GM10248 (cell line): ENCODE data around the gene THOC3.
"Not testable (repeated sequence)": the region's sequence is repeated elsewhere in the genome, so short reads cannot be mapped to it uniquely, and the experiment has no call there.

ENCODE experiments used
- CTCF ChIA-PET: fragments of 300-600 bp; sonication (Branson Sonifier 250); formaldehyde crosslinking; extraction: SDS; loops from one replicate; lab custom pipeline; 2021; ENCODE audit warnings: antibody characterized with exemption; lab: Yijun Ruan, JAX
- POLR2A ChIA-PET: fragments of 350-650 bp; sonication (Branson Sonifier 250); formaldehyde crosslinking; extraction: SDS; loops from one replicate; lab custom pipeline; 2020; ENCODE audit warnings: antibody characterized with exemption; lab: Yijun Ruan, JAX
- DNase-seq: peaks from one replicate; pipeline ENCODE4 v3.0.0; 2012; ENCODE audit errors: extremely low spot score
- CTCF ChIP-seq: IDR thresholded peaks from 2 replicates; pipeline ENCODE4 v1.5.1; 2012; ENCODE audit warnings: mild to moderate bottlenecking, low read depth; ENCODE audit errors: extremely low read depth, missing control alignments, control extremely low read depth

The THOC3 gene

DNA sequence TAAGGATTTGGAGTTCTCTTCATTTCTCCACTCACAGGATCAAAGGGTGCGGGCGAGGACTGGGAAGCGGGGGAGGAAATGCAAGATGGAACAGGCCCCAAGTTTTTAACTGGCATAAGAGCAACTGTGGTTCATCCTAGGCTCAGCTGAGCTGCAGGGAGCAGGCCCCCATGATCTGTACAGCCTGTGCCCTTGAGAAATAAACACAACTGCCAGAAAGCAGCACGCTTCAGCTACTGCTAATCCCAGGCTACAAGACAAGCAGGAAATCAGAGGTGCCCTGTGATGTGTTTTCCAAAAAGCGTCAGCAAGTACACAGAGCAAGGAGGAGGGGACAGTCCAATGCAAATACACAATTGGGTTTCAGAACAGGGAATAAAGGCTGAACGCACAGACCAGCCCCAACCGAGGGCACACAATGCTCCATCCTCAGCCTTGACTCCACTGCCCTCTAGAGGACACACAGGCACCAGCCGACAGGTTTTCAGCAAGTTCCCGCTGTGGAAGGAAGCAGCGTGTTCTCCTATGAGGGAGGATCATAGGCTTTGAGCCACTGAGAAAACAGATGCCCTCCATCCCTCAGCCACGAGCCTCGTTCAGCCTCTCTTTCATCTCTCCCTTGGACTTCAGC, 16.7 kb downstream of the THOC3 start:
- POLR2A ChIA-PET, CTCF ChIA-PET, DNase-seq: not testable (repeated sequence)

GRCh38 chr5:175948329-175949108, 19.6 kb downstream of the THOC3 start:
- DNase-seq, CTCF ChIA-PET, POLR2A ChIA-PET: not testable (repeated sequence)

- POLR2A ChIA-PET, CTCF ChIA-PET, DNase-seq: not testable (repeated sequence)
These were observed 24.9 kb downstream of the THOC3 start for GRCh38 chr5:175943253-175943652.

- CTCF ChIA-PET, DNase-seq, POLR2A ChIA-PET: not testable (repeated sequence)
These were observed 27.5 kb downstream of the THOC3 start for GRCh38 chr5:175940632-175941031.

- POLR2A ChIA-PET, CTCF ChIA-PET, DNase-seq: not testable (repeated sequence)
These were observed 29.6 kb downstream of the THOC3 start for GRCh38 chr5:175938489-175938888.

- POLR2A ChIA-PET: not testable (repeated sequence)
These were observed 39.4 kb downstream of the THOC3 start for GRCh38 chr5:175928752-175929151.

GRCh38 chr5:175925106-175925505, 43.0 kb downstream of the THOC3 start:
- CTCF ChIA-PET, DNase-seq, POLR2A ChIA-PET: not testable (repeated sequence)

More at GRCh38 chr5:175928752-175929151, 39.4 kb downstream of the THOC3 start:
- CTCF ChIA-PET, DNase-seq: not testable (repeated sequence)

- DNase-seq: no peak
- TF ChIP-seq CTCF: no peak
- ChIA-PET POLR2A (no interaction called here), CTCF (no interaction called here)
These were observed 45.8 kb downstream of the THOC3 start for GRCh38 chr5:175922192-175922885.

DNA sequence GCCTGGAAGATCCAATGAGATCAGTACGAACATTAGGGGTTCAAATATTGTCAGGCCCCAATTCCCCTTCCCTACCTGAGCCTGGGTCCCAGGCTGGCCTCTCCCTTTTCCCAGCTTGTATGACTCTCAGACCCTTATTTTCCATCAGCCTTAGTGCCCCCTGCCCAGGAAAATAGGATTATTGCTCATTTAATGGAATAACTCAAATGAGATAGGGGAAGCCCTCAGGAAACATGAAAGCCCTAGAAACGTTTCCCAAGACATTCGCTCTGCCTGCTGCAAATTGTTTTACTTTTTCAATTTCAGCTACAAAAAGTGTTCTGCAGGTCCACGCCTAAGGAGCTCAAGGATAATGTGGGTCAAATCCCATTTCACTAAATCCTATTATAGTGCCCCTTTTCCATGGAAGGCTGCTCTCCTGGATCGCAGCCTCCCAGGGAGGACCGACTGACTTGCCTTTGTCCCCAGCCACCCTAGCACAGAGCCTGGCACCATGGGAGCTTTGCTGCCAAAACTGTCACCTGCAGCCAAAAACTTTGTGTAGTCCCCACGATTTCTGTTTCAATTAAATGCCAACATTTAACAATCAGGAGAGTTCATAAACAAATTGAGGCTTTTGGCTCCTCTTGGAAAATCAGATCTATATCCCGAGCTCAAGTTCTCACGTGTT, 46.9 kb downstream of the THOC3 start:
- no peak for DNase-seq
- CTCF ChIA-PET: no interaction called here
- TF ChIP-seq CTCF: no peak
- POLR2A ChIA-PET: no interaction called here

- no peak for TF ChIP-seq CTCF
- POLR2A ChIA-PET: no interaction called here
- CTCF ChIA-PET: interaction anchor here (1.0 kb wide), 1 partner anchor 72 kb away, joined by 3 read pairs; no protein-coding TSS in a partner anchor
- no peak for DNase-seq
These were observed 47.8 kb downstream of the THOC3 start for GRCh38 chr5:175920231-175920811.

DNA sequence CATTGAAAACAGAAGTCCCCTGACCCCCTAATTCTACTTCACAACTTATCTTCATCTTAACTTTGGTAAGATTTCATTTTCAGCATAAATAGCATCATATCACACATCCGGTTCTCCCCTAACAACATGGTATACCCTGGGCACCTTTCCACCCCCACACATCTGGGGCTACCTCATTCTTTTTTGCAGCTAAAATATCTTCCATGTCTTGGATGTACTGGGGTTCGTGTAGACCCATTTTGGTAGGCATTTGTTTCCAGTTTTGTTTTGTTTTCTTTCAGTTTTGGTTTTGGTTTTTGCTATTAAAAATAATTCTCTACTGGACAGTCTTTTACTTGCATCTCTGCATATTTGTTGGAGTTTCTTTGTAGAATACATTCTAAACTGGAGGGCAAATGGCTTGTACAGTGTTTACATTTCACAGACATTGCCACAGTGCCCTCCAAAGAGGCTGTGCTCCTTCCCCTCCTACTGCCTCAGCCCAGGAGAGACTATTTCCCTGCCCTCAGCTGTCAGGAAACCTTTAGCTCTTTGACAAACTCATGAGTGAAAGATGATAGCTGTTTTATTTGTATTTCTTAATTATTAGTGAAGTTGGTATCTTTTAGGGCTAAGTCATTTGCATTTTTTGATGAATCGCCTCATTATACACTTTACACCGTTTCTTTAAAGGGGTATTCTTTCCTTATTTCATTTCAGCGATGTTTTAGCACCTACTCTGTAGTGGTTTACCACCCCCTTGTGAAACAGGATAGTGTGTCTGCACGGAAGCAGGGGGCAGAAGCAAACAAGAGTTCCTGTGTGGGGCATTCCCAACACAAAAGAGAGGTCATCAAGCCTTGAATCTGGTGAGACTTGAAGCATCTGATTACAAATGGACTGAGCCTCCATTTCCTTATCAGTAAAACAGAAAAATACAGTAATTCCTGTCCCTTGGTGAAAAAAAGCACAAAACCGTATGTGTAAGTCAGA, 52.8 kb downstream of the THOC3 start:
- POLR2A ChIA-PET, CTCF ChIA-PET, DNase-seq: not testable (repeated sequence)
